ENCODE data around the gene ZNF429.

The ZNF429 gene

DNA sequence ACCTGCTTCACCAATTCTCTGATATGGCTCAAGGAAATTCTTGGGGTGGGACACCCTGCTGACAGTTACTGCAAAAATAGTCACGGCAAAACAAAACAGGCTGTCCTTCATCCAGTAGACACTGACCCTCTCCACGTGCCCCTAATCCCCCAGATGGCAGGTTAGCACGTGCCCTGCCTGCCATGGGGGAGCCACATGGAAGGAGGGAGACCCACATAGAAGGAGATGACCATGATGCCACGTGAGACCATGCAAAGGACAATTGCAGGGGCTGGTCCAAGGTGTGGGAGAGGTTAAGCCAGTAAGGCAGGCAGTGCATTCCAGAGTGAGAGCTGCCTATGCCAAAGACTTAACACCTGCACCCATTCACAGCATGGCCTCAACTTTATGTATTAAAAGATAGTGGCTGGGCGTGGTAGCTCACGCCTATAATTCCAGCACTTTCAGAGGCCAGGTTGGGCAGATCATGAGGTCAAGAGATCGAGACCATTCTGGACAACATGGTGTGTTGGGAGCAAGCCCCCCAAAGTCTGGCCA is 82.7 kb downstream of the ZNF429 start:
- TF ChIP-seq, protein P1, sequence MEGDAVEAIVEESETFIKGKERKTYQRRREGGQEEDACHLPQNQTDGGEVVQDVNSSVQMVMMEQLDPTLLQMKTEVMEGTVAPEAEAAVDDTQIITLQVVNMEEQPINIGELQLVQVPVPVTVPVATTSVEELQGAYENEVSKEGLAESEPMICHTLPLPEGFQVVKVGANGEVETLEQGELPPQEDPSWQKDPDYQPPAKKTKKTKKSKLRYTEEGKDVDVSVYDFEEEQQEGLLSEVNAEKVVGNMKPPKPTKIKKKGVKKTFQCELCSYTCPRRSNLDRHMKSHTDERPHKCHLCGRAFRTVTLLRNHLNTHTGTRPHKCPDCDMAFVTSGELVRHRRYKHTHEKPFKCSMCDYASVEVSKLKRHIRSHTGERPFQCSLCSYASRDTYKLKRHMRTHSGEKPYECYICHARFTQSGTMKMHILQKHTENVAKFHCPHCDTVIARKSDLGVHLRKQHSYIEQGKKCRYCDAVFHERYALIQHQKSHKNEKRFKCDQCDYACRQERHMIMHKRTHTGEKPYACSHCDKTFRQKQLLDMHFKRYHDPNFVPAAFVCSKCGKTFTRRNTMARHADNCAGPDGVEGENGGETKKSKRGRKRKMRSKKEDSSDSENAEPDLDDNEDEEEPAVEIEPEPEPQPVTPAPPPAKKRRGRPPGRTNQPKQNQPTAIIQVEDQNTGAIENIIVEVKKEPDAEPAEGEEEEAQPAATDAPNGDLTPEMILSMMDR (IDR thresholded peaks at IDR 0.05; ENCODE audit: insufficient read depth, low read depth, low read length, missing control alignments): no peak
- DNase-seq (ENCODE audit: low read depth): no peak
- H3K4me3 ChIP-seq (ENCODE audit: low read depth, low read length): no peak overlapping the region

DNA sequence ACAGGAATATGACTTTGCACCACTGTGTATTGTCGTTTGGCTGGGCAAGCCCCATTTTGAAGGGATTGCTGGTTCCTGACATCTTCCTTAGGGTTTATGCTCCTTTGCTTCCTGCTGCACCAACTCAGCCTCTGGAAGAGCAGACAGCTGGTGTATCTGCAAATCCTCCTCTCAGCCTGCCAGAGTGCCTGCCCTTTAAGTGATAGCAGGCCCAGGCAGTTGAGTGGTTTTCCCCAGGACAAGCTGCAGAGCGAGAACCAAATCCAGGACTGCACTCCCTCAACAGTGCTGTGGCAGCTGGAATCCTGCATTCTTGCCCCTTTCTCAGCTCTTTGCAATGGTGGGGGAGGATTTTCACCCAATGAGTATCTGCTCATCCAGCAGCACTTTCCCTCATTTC is 85.5 kb downstream of the ZNF429 start:
- H3K4me3 ChIP-seq (ENCODE audit: low read depth, low read length): no peak overlapping the region
- TF ChIP-seq, protein P1 (IDR thresholded peaks at IDR 0.05; ENCODE audit: insufficient read depth, low read depth, low read length, missing control alignments): no peak
- no peak for DNase-seq (ENCODE audit: low read depth)

DNA sequence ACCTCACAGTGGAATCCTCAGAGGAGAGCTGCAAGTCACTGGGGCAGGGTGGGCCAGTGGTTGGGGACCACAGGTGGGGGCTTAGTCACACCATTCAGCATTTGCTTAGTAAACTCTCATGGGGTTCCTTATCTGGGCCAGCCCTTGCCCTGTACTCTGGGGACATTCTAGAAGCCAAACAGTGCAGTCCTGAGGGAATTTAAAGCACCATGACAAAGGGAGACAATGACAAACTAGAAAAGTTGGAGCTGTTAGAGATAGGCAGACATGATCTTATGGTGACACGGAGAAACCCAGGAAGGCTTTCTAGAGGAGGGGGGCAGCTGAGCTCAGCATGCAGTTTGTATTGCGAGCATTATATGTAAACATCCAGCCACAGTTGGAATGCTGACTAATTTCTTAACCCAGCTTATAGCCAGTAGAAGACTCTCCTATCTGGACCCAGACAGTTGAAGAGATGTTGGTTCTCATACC is 87.6 kb downstream of the ZNF429 start:
- no peak for DNase-seq (ENCODE audit: low read depth)
- no peak overlapping the region for H3K4me3 ChIP-seq (ENCODE audit: low read depth, low read length)
- TF ChIP-seq, protein P1 (IDR thresholded peaks at IDR 0.05; ENCODE audit: insufficient read depth, low read depth, low read length, missing control alignments): no peak

DNA sequence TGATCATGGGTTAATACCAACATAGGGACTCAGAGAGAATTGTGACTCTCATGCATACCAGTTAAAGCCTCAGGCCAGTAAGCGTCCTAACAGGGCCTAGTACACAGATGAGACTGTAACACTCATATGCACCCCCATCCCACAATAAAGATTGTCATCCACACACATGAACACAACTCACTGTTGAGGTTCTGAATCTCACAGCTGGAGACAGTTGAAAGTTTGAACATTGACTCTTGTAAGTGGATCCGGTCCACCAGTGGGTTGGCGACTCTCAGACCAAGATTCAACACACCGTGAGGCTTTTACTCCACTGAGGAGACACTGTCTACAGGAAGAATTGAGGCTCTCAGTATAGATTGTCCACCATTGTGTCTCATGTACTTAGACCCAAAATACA is 88.1 kb downstream of the ZNF429 start:
- H3K4me3 ChIP-seq (ENCODE audit: low read depth, low read length): no peak overlapping the region
- DNase-seq (ENCODE audit: low read depth): no peak
- TF ChIP-seq, protein P1 (IDR thresholded peaks at IDR 0.05; ENCODE audit: insufficient read depth, low read depth, low read length, missing control alignments): no peak

DNA sequence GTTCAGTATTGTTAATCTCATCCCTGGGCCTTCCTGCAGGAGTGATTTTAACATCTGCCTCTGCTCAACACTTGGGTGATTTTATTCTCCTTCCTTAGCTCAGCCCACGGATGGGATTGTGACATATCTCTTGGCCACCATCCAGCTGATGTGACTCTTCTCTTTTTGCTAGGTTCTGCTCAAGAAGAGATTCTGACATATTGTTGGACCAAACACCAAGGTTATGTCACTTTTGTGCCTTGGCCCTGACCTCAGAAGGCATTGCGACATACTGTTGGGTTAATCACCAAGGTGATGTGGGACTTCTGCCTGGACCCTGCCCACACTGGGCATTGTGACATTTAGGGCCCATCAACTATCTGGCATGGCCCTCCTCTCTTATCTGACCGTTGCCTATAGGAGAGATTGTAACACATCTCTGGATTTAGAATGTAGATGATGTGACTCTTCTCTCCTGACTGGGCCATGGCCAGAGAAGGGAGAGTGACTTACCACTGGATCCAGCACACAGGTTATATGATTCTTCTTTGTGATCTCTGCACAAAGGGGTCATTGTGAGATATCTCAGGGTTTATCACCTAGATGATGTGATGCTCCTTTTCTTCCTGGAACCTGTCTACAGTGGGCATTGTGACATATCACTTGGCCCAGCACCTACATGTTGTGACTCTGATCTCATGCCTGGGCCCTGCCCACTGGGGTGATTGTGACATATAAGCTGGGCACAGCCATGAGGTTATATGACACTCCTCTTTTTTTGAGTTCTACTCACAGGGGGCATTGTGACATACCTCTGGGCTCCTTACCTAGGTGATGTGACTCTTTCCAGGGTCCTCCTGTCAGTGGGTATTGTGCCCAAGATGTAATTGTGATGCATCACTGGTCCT is 88.8 kb downstream of the ZNF429 start:
- no peak overlapping the region for H3K4me3 ChIP-seq (ENCODE audit: low read depth, low read length)
- DNase-seq (ENCODE audit: low read depth): no peak
- TF ChIP-seq, protein P1 (IDR thresholded peaks at IDR 0.05; ENCODE audit: insufficient read depth, low read depth, low read length, missing control alignments): no peak

DNA sequence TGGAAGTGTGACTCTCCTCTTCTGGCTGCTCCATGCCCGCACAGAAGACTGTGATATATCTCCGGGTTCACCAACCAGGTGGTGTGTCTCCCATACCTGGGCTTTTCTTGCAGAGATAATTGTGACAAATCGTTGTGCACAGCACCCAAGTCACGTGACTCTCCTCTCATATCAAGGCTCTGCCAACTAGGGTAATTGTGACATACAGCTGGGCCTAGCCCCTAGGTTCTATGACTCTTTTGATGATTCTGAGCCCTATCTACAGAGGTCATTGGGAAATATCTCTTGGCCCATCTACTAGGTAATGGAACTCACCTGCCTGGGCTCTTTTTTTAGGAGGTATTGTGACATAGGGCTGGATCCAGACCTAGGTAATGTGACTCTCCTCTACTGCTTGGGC is 89.8 kb downstream of the ZNF429 start:
- DNase-seq (ENCODE audit: low read depth): no peak
- TF ChIP-seq, protein P1 (IDR thresholded peaks at IDR 0.05; ENCODE audit: insufficient read depth, low read depth, low read length, missing control alignments): no peak
- no peak overlapping the region for H3K4me3 ChIP-seq (ENCODE audit: low read depth, low read length)

Measured in GM12865 (cell line).